HepG2 (cell line): ENCODE results near the gene PDPK1. TPM values are rescaled to one million over a fixed set of nuclear protein-coding genes. Genes with fewer than 3 reads are reported as not detected.

Experiments
- ATAC-seq: fragments of 200-7000 bp; cut with Tn5 transposase; 3 replicates; pipeline ENCODE4 v1.9.1; 2020; ENCODE audit warnings: mild to moderate bottlenecking, moderate library complexity
- BruUV-seq: library from RNA; stranded (reverse); fragments of 400-500 nt; replicated peaks from 2 replicates; lab custom pipeline; 2021; lab: Mats Ljungman, UMichigan
- CTCF ChIA-PET: fragments of 300-600 bp; formaldehyde crosslinking; extraction: SDS; loops from one replicate; lab custom pipeline; 2021; ENCODE audit warnings: low total read pairs, inconsistent platforms, low intra/inter-chr PET ratio; lab: Yijun Ruan, JAX
- POLR2A ChIA-PET: fragments of 350-600 bp; sonication (Branson Sonifier 250); formaldehyde crosslinking; loops from one replicate; lab custom pipeline; 2020; ENCODE audit warnings: antibody characterized with exemption, inconsistent platforms; lab: Yijun Ruan, JAX
- DNase-seq: peaks from one replicate; pipeline ENCODE4 v3.0.0-alpha.2; 2015; ENCODE audit warnings: low spot score
- FAIRE-seq: peaks from 3 replicates; lab custom pipeline; 2011; peaks lifted over from hg19 to GRCh38; lab: Jason Lieb, UNC
- H2AFZ ChIP-seq: one replicate; pipeline ENCODE4 v1.6.1; 2011; ENCODE audit warnings: low read length, inconsistent platforms
- H3K27ac ChIP-seq: fragments of 300-600 bp; 3 replicates; pipeline ENCODE4 v1.8.0; 2011; ENCODE audit warnings: mixed run types, mild to moderate bottlenecking, mixed read lengths, low read length, inconsistent platforms; ENCODE audit not compliant: insufficient read depth; ENCODE audit errors: extremely low read length
- H3K27me3 ChIP-seq, 2 experiments: fragments of 200-600 bp in 1 of 2; 2 replicates in 1 of 2; 3 replicates in 1 of 2; pipeline versions ENCODE4 v1.6.0 to v1.8.0; 2011; ENCODE audit warnings: low read length in 2 of 2, mild to moderate bottlenecking in 2 of 2, moderate library complexity in 2 of 2, inconsistent platforms in 1 of 2; ENCODE audit not compliant: insufficient read depth in 2 of 2, control insufficient read depth in 1 of 2
- H3K36me3 ChIP-seq, 2 experiments: fragments of 200-600 bp in 1 of 2; replicated peaks in 1 of 2; 2 replicates in 1 of 2; 3 replicates in 1 of 2; pipeline versions ENCODE4 v1.5.1 to v1.8.0; 2011; ENCODE audit warnings: low read length in 2 of 2, inconsistent platforms in 1 of 2; ENCODE audit not compliant: insufficient read depth in 2 of 2, control insufficient read depth in 1 of 2
- H3K4me1 ChIP-seq: 2 replicates; pipeline ENCODE4 v1.5.1; 2012; ENCODE audit warnings: low read length, inconsistent platforms; ENCODE audit not compliant: insufficient read depth
- H3K4me2 ChIP-seq: 2 replicates; pipeline ENCODE4 v1.6.0; 2011; ENCODE audit warnings: low read depth, low read length, inconsistent platforms
- H3K4me3 ChIP-seq, 3 experiments: fragments of 200-600 bp in 1 of 3; sonication (generic), shearing (Covaris generic) in 1 of 3; replicated peaks in 1 of 3; 2 replicates each; pipeline ENCODE4 v1.5.1; 2011 to 2016; ENCODE audit warnings: low read length in 3 of 3, inconsistent platforms in 2 of 3, low read depth in 2 of 3, mild to moderate bottlenecking in 2 of 3, control low read depth in 1 of 3, mixed read lengths in 1 of 3; ENCODE audit not compliant: insufficient read depth in 1 of 3
- H3K79me2 ChIP-seq: one replicate; pipeline ENCODE4 v1.6.1; 2011; ENCODE audit warnings: low read length, inconsistent platforms; ENCODE audit not compliant: insufficient read depth
- H3K9ac ChIP-seq: 2 replicates; pipeline ENCODE4 v1.6.0; 2011; ENCODE audit warnings: mild to moderate bottlenecking, low read depth, low read length, inconsistent platforms; ENCODE audit not compliant: insufficient read depth
- H3K9me3 ChIP-seq: 2 replicates; pipeline ENCODE4 v1.5.1; 2012; ENCODE audit warnings: mild to moderate bottlenecking, low read length
- H4K20me1 ChIP-seq: 2 replicates; pipeline ENCODE4 v1.6.0; 2011; ENCODE audit warnings: inconsistent platforms, mild to moderate bottlenecking, low read length, moderate library complexity; ENCODE audit not compliant: insufficient read depth
- BORCS8-MEF2B ChIP-seq: sonication (generic); formaldehyde crosslinking; IDR thresholded peaks from 2 replicates; pipeline ENCODE4 v1.8.0; 2022; ENCODE audit warnings: mild to moderate bottlenecking, missing genetic modification reagents
- FLYWCH1 ChIP-seq: sonication (generic); formaldehyde crosslinking; IDR thresholded peaks from 2 replicates; pipeline ENCODE4 v1.8.1; 2023; ENCODE audit warnings: mild to moderate bottlenecking, missing genetic modification reagents
- SAFB2 ChIP-seq: sonication (generic); formaldehyde crosslinking; IDR thresholded peaks from 2 replicates; pipeline ENCODE4 v1.5.1; 2020; ENCODE audit warnings: missing genetic modification reagents, low read depth, mild to moderate bottlenecking, borderline replicate concordance
- XRCC5 ChIP-seq: fragments of 200-400 bp; formaldehyde crosslinking; optimal IDR thresholded peaks from 2 replicates; pipeline ENCODE3; 2017; ENCODE audit warnings: mild to moderate bottlenecking, low read length
- ZNF501 ChIP-seq: sonication (generic); formaldehyde crosslinking; IDR thresholded peaks from 2 replicates; pipeline ENCODE4 v1.5.1; 2020; ENCODE audit warnings: mild to moderate bottlenecking, moderate library complexity, missing genetic modification reagents
- ZNF678 ChIP-seq: sonication (generic); formaldehyde crosslinking; IDR thresholded peaks from 2 replicates; pipeline ENCODE4 v1.4.0; 2020; ENCODE audit warnings: mild to moderate bottlenecking, missing genetic modification reagents
- WGBS: methylation state at CpG from one replicate; pipeline ENCODE4 v1.1.6; 2017; ENCODE audit warnings: low lambda C conversion rate; 5-methylcytosine and 5-hydroxymethylcytosine counted together
- in situ Hi-C: cut with HindIII; loops from 2 replicates; pipeline ENCODE4 v1.10.0; 2017; ENCODE audit warnings: low pct_unique_long_range_greater_than_20kb; ENCODE audit not compliant: extremely low pct_ligation_motif_present
- intact Hi-C: fragments of 100-400 bp; cut with micrococcal nuclease; formaldehyde crosslinking; loops from one replicate; pipeline ENCODE4 v1.10.0; 2022; ENCODE audit not compliant: unreplicated experiment
- polyA plus RNA-seq, 8 experiments: library from polyadenylated mRNA; depleted of rRNA in 3 of 8; stranded (reverse) in 7 of 8; unstranded in 1 of 8; fragments of >200 nt; fragmentation: Illumina TruSeq in 4 of 8; extraction: Trizol in 4 of 8; gene quantifications; 2 replicates each; pipeline versions ENCODE4 v1.2.1 to v1.2.3, GENCODE V29; 2011 to 2016; ENCODE audit warnings: low read depth in 4 of 8, missing spikeins in 1 of 8, mixed read lengths in 1 of 8; ENCODE audit not compliant: insufficient read depth in 1 of 8
- total RNA-seq, 5 experiments: library from RNA; depleted of rRNA; stranded (reverse); fragments of >200 nt; fragmentation: Illumina TruSeq; extraction: Trizol; gene quantifications; 2 replicates each; pipeline ENCODE4 v1.2.3, GENCODE V29; 2016; ENCODE audit warnings: low read depth in 1 of 5
- TF ChIP-seq, protein P1 (sequence below): sonication (generic); formaldehyde crosslinking; IDR thresholded peaks from 2 replicates; pipeline ENCODE4 v1.4.0; 2020; ENCODE audit warnings: mild to moderate bottlenecking, missing genetic modification reagents
- TF ChIP-seq, protein P2 (sequence below), 2 experiments: sonication (generic) in 1 of 2; formaldehyde crosslinking in 1 of 2; IDR thresholded peaks; 2 replicates each; pipeline versions ENCODE4 v1.4.0 to v1.6.1; 2016 to 2020; ENCODE audit warnings: borderline replicate concordance in 1 of 2, low read depth in 1 of 2, mild to moderate bottlenecking in 1 of 2, missing genetic modification reagents in 1 of 2

PDPK1 gene
- total and polyA plus RNA-seq, 2 of the 13 experiments (the other 11 are each of a cell fraction or from before 2014, with no cell fraction given), result 59.6 to 129 TPM

DNA sequence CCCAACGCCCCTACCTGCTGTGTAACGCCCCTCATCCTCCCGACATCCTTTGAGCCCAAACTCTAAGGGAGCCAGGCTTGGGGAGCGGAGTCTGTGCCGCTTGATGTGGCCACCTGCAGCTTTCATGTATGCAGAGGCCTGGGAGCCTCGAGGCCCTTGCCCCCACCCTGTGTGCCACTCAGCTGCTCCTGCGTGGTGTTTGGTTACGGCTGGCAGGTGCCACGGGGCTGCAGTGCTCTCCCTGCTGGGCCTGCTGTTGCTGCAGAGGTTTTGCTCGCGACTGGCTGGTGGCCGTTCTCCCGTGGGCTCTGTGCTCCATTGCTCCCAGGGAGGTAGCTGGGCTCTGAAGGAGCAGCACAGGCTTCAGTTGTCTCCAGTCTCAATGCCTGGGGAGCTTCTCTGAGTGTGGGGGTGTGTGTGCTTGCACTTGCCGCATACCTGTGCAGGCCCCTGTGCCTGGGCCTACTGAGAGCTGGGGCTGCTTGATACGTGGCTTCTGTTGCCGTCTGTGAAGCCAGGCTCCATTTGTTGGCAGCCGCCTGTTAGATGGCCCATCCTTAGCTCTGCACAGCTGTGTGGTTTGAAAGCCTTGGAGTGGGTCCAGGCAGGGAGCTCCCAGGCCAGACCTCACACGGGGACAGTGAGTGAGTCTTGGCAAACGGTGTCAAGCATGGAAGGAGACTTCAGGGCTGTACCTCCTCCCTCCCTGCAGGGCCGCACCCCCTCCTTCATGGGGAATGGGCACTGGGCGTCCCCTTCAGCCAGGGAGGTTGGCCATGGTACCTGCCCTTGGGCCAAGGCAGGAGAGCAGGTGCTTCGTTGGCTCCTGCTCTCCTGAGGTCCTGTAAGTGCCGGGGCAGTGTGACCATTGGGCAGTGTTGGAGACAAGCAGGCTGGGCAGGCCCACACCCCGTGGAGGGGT lies 47.2 kb downstream of the PDPK1 start:
- intact Hi-C loops, result no loop called here
- Histone ChIP-seq H3K27me3 (no peaks in the 10 kb centered on the region), H3K4me2 (no peak overlapping the region), H3K36me3 (peaks cover 31 to 54% of the 10 kb centered on the region in 2 experiments), H3K27ac (no peak overlapping the region), H3K9ac (no peak overlapping the region), H3K79me2 (peaks cover 5% of the 10 kb centered on the region), H2AFZ (no peak overlapping the region), H3K9me3 (no peaks in the 10 kb centered on the region), H3K4me1 (no peaks in the 10 kb centered on the region), H4K20me1 (peaks cover 18% of the 10 kb centered on the region; the same call in 1 of the 2 replicates), H3K4me3 (no peak overlapping the region)
- ATAC-seq (no peak), FAIRE-seq (no peak), DNase-seq (no peak)
- POLR2A ChIA-PET, result no interaction called here
- CTCF ChIA-PET, result no interaction called here
- 94% methylated on average over 13 of the region's 24 CpGs for WGBS
- no TSS peak for BruUV-seq
- in situ Hi-C loops, result no loop called here
- TF ChIP-seq ZNF678 (no peak), FLYWCH1 (CRISPR knock-in tag) (no peak), SAFB2 (CRISPR knock-in tag) (no peak), ZNF501 (CRISPR knock-in tag) (no peak), BORCS8-MEF2B (CRISPR knock-in tag) (no peak), XRCC5 (no peak)
- TF ChIP-seq, protein P1, sequence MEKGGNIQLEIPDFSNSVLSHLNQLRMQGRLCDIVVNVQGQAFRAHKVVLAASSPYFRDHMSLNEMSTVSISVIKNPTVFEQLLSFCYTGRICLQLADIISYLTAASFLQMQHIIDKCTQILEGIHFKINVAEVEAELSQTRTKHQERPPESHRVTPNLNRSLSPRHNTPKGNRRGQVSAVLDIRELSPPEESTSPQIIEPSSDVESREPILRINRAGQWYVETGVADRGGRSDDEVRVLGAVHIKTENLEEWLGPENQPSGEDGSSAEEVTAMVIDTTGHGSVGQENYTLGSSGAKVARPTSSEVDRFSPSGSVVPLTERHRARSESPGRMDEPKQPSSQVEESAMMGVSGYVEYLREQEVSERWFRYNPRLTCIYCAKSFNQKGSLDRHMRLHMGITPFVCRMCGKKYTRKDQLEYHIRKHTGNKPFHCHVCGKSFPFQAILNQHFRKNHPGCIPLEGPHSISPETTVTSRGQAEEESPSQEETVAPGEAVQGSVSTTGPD (CRISPR knock-in tag), result no peak
- TF ChIP-seq, protein P2, sequence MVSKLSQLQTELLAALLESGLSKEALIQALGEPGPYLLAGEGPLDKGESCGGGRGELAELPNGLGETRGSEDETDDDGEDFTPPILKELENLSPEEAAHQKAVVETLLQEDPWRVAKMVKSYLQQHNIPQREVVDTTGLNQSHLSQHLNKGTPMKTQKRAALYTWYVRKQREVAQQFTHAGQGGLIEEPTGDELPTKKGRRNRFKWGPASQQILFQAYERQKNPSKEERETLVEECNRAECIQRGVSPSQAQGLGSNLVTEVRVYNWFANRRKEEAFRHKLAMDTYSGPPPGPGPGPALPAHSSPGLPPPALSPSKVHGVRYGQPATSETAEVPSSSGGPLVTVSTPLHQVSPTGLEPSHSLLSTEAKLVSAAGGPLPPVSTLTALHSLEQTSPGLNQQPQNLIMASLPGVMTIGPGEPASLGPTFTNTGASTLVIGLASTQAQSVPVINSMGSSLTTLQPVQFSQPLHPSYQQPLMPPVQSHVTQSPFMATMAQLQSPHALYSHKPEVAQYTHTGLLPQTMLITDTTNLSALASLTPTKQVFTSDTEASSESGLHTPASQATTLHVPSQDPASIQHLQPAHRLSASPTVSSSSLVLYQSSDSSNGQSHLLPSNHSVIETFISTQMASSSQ (IDR thresholded peaks at IDR 0.05; ENCODE audit: low read depth), result no peak
- TF ChIP-seq, protein P2 (CRISPR knock-in tag; IDR thresholded peaks at IDR 0.05; ENCODE audit: borderline replicate concordance), result no peak
